Loucy (cell line): Measurements from ENCODE around the gene MAPK8.

Experiments
- CTCF ChIP-seq: fragments of 200-600 bp; sonication (generic); conservative IDR thresholded peaks from 2 replicates; pipeline ENCODE4 v1.5.1; 2014; ENCODE audit warnings: mild to moderate bottlenecking, antibody characterized with exemption, low read length
- EZH2phosphoT487 ChIP-seq: fragments of 200-600 bp; IDR thresholded peaks from 2 replicates; pipeline ENCODE4 v1.6.1; 2018; ENCODE audit warnings: antibody characterized with exemption, mild to moderate bottlenecking, moderate library complexity, borderline replicate concordance

- no peak for TF ChIP-seq EZH2phosphoT487
- TF ChIP-seq CTCF: no peak
Observed at GRCh38 chr10:48462482-48463020, 156.1 kb downstream of the MAPK8 start.
